Psoas muscle (tissue), 8 donors: ENCODE measurements around the gene TLR10. TPM values are rescaled to one million over a fixed set of nuclear protein-coding genes. Genes with fewer than 3 reads are reported as not detected.

Experiments
- ATAC-seq, 4 donors: fragments of 200-7000 bp; cut with Tn5 transposase; one replicate each; pipeline ENCODE4 v1.9.1; 2020; ENCODE audit warnings: moderate library complexity in 3 of 4, mild to moderate bottlenecking in 2 of 4
- DNase-seq, 2 donors: peaks; one replicate each; pipeline ENCODE4 v3.0.0-alpha.2; 2020
- H3K27ac ChIP-seq: fragments of 200-600 bp; one replicate; pipeline ENCODE4 v1.8.0; 2022
- H3K27me3 ChIP-seq, 3 donors: fragments of 200-600 bp in 1 of 3; one replicate each; pipeline versions ENCODE4 v1.6.1 to v1.8.0; 2013 to 2022; ENCODE audit warnings: low read length in 2 of 3, mild to moderate bottlenecking in 2 of 3, moderate library complexity in 1 of 3; ENCODE audit not compliant: insufficient read depth in 3 of 3
- H3K36me3 ChIP-seq, 2 donors: fragments of 200-600 bp in 1 of 2; one replicate each; pipeline versions ENCODE4 v1.6.1 to v1.8.0; 2013 to 2022; ENCODE audit warnings: low read depth in 1 of 2, mild to moderate bottlenecking in 1 of 2, moderate library complexity in 1 of 2; ENCODE audit not compliant: insufficient read depth in 1 of 2
- H3K4me1 ChIP-seq: fragments of 200-600 bp; one replicate; pipeline ENCODE4 v1.8.0; 2022
- H3K4me3 ChIP-seq: fragments of 200-600 bp; one replicate; pipeline ENCODE4 v1.8.0; 2022; ENCODE audit warnings: mild to moderate bottlenecking
- H3K9me3 ChIP-seq: fragments of 200-600 bp; one replicate; pipeline ENCODE4 v1.8.0; 2022
- WGBS, 3 donors: extraction: QIAGEN DNeasy Blood & Tissue Kit; methylation state at CpG; one replicate each; pipeline versions ENCODE4 v1.1.6 to v1.1.7; 2013; 5-methylcytosine and 5-hydroxymethylcytosine counted together
- intact Hi-C, 2 donors: fragments of 100-400 bp; cut with DNase I; formaldehyde crosslinking; loops; one replicate each; pipeline versions ENCODE4 v1.11.0 to v1.14.2; 2022
- polyA plus RNA-seq, 3 donors: library from polyadenylated mRNA; stranded (reverse); fragments of 200-250 nt; gene quantifications; one replicate each; pipeline ENCODE4 v1.2.3, GENCODE V29; 2013
- total RNA-seq, 4 donors: library from RNA; stranded (reverse); fragmentation: NEBNext Ultra II Directional in 2 of 4; extraction: Animal tissue kit (Norgen Biotek cat#: 25700) in 2 of 4; gene quantifications; one replicate each; pipeline versions ENCODE4 v1.2.1 to v1.2.4, GENCODE V29; 2021 to 2023
- TF ChIP-seq, protein P1 (sequence below): fragments of 200-600 bp; IDR thresholded peaks from one replicate; pipeline ENCODE4 v1.8.0; 2022; ENCODE audit warnings: antibody characterized with exemption
- donor health status: healthy with polysubstance abuse.
- donor health status: DM: no; HTN: no; CAD: no; lungs with moderate emphysema.
- donor health status: Bipolar disorder and iron deficiency.
- donor health status: healthy.
- donor health status: DM: yes; HTN: yes; CAD: no.
- donor health status: DM: no; HTN: no; CAD: no.
- donor health status: DM: no; HTN: no; CAD: no.
- donor health status: DM: yes; HTN: yes; CAD: no.

The TLR10 gene
- total and polyA plus RNA-seq, 7 donors: 0.01 to 0.17 (median 0.11) TPM; not detected in 2

- intact Hi-C loops: loop anchor here (5.0 kb wide), 2 partner anchors 99 to 379 kb away; partner anchors contain the start of gene TLR6 (in 2 of the 2)
Observed at GRCh38 chr4:38757945-38758600, 24.7 kb downstream of the TLR10 start.

DNA sequence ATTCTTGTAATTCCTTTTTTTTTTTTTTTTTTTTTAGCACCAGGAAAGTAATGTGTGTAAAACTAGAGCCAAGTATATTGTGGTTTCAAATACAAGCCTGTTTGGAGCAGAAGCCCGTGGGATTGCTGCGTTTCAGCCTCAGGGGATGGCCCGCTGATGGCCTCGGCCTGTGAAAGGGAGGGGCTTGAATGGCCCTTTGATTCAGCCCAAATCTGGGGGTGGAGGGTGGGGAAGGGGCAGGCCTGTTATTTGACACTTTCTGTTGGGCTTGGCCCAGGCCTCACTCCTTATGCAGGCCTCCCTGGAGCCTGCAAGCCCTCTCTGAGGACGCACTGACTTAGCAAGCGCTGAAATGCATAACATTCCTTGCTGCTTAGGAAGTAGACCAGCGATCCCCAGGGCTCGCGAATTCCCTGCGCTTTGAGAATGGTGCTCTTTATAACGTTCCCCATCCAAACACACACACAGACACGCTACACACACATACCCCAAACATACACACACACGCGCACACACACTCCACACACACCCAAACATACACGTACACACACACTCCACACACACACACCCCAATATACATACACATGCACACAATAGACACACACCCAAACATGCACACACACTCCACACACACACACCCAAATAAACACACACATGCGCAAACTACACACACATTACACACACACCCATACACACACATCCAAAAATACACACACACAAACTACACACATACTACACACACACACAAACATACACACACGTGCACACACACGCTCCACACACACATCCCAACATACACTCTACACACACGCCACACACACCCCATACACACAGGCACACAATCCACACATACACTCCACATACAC, 29.6 kb downstream of the TLR10 start:
- Histone ChIP-seq H3K36me3 (no peaks in the 10 kb centered on the region), H3K9me3 (no peaks in the 10 kb centered on the region), H3K27me3 (no peaks in the 10 kb centered on the region), H3K4me3 (no peak overlapping the region), H3K27ac (no peak overlapping the region), H3K4me1 (no peaks in the 10 kb centered on the region)
- ATAC-seq (peak; percentile 69 to 85 (median 78)), DNase-seq (peak; percentile 70 to 83)
- intact Hi-C loops: no loop called here
- TF ChIP-seq, protein P1, sequence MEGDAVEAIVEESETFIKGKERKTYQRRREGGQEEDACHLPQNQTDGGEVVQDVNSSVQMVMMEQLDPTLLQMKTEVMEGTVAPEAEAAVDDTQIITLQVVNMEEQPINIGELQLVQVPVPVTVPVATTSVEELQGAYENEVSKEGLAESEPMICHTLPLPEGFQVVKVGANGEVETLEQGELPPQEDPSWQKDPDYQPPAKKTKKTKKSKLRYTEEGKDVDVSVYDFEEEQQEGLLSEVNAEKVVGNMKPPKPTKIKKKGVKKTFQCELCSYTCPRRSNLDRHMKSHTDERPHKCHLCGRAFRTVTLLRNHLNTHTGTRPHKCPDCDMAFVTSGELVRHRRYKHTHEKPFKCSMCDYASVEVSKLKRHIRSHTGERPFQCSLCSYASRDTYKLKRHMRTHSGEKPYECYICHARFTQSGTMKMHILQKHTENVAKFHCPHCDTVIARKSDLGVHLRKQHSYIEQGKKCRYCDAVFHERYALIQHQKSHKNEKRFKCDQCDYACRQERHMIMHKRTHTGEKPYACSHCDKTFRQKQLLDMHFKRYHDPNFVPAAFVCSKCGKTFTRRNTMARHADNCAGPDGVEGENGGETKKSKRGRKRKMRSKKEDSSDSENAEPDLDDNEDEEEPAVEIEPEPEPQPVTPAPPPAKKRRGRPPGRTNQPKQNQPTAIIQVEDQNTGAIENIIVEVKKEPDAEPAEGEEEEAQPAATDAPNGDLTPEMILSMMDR: no peak
- WGBS, 3 donors: 42 to 52% (median 44%) methylated on average over 19 of the region's 19 CpGs

More at GRCh38 chr4:38757945-38758600, 24.7 kb downstream of the TLR10 start:
- no peaks in the 10 kb centered on the region for H3K27me3 ChIP-seq
- WGBS, 3 donors: 86 to 87% (median 87%) methylated on average over 6 of the region's 6 CpGs
- DNase-seq: no peak
- TF ChIP-seq, protein P1: no peak
- no peaks in the 10 kb centered on the region for H3K36me3 ChIP-seq
- no peak overlapping the region for H3K4me3 ChIP-seq
- H3K27ac ChIP-seq: no peak overlapping the region
- peaks cover 3% of the 10 kb centered on the region for H3K4me1 ChIP-seq
- no peaks in the 10 kb centered on the region for H3K9me3 ChIP-seq
- no peak for ATAC-seq

DNA sequence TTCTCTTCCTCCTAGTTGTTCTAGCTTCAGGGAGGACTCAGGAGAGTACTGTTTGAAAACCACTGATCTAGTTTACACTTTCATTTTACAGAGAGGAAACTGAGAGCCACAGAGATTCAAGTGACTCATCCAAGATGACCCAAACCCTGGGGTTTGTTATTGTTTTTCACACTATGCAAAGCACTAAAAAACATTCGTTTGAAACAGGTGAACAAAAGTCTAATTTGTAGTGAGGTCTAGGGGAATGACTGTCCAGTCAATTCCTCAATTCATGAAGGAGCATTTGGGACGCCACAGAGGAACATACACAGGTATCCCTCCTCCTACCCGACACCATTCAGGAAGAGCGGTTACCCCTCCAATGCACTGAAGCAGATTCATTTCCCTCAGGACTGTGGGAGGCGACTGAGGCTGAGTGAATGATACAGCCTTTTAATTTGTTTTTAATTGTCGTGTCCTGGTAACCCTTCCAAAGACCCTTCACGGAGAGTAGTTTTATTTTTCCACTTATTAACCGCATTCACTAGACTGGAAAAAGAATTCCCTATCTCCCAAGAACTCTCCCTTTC, 30.3 kb downstream of the TLR10 start:
- ATAC-seq: peak in 2 of 4 donors; percentile 10 to 19
- TF ChIP-seq, protein P1: no peak
- peak overlapping the region; percentile 12 for H3K27ac ChIP-seq
- 57 to 66% (median 58%) methylated on average over 8 of the region's 8 CpGs for WGBS, 3 donors
- intact Hi-C loops: no loop called here
- no peak for DNase-seq
- H3K36me3 ChIP-seq: no peaks in the 10 kb centered on the region
- no peaks in the 10 kb centered on the region for H3K4me1 ChIP-seq
- no peaks in the 10 kb centered on the region for H3K27me3 ChIP-seq
- H3K9me3 ChIP-seq: no peaks in the 10 kb centered on the region
- H3K4me3 ChIP-seq: no peak overlapping the region

DNA sequence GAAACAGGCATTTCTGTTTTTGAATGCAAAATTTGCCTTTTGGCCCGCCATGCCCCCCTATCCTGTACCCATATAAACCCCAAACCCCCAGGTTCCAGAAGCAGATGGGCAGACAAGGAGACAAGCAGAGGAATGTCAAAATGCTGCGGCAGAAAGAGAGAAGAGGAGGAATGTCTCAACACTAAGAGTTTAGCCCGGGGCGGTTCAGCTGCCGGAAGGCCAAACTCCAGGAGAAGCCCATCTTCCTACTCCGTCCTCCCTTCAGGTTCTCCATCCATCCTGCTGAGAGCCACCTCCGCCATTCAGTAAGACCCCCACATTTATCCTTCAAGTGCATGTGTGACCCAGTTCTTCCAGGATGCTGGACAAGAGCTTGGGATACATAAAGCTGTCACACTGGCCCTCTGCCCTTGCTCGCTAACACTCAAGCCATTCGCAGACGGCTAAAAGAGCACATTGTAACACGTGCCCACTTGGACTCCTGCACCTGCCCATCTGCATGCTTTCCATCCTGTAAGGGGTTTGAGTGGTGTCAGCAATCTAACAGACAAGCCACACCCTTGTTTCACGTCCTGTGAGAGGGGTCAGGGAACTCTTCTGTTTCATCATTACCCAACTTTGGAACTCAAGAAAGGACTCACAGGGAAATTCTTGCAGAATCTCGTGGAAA, 31.3 kb downstream of the TLR10 start:
- no peaks in the 10 kb centered on the region for H3K27me3 ChIP-seq
- DNase-seq (no peak), ATAC-seq (no peak)
- intact Hi-C loops: no loop called here
- no peak overlapping the region for H3K27ac ChIP-seq
- no peaks in the 10 kb centered on the region for H3K4me1 ChIP-seq
- no peaks in the 10 kb centered on the region for H3K9me3 ChIP-seq
- TF ChIP-seq, protein P1: no peak
- no peak overlapping the region for H3K4me3 ChIP-seq
- no peaks in the 10 kb centered on the region for H3K36me3 ChIP-seq
- 68 to 75% (median 74%) methylated on average over 13 of the region's 13 CpGs for WGBS, 3 donors
